Lung (tissue), 13 donors: ENCODE data around the gene COQ2. TPM values are rescaled to one million over a fixed set of nuclear protein-coding genes. Genes with fewer than 3 reads are reported as not detected.

Experiments
- ATAC-seq: fragments of 200-7000 bp; cut with Tn5 transposase; one replicate; pipeline ENCODE4 v1.9.1; 2020; ENCODE audit warnings: moderate number of reproducible peaks; ENCODE audit not compliant: insufficient read depth, low FRiP score
- DNase-seq, 3 donors: peaks; one replicate each; pipeline ENCODE4 v3.0.0-alpha.2; 2013 to 2017
- H3K27ac ChIP-seq, 2 donors: one replicate each; pipeline ENCODE4 v1.5.1; 2013; ENCODE audit warnings: mild to moderate bottlenecking in 2 of 2, moderate library complexity in 2 of 2, control low read depth in 1 of 2, inconsistent platforms in 1 of 2, low read depth in 1 of 2, low read length in 1 of 2
- H3K27me3 ChIP-seq, 3 donors: one replicate each; pipeline ENCODE4 v1.5.1; 2013; ENCODE audit warnings: low read length in 2 of 3; ENCODE audit not compliant: control insufficient read depth in 3 of 3, insufficient read depth in 3 of 3
- H3K36me3 ChIP-seq, 4 donors: one replicate each; pipeline ENCODE4 v1.5.1; 2013; ENCODE audit warnings: low read length in 4 of 4, mild to moderate bottlenecking in 1 of 4, moderate library complexity in 1 of 4; ENCODE audit not compliant: control insufficient read depth in 4 of 4, insufficient read depth in 4 of 4
- H3K4me1 ChIP-seq, 5 donors: one replicate each; pipeline ENCODE4 v1.5.1; 2013; ENCODE audit warnings: low read length in 5 of 5, mild to moderate bottlenecking in 2 of 5, moderate library complexity in 1 of 5; ENCODE audit not compliant: control insufficient read depth in 5 of 5, insufficient read depth in 5 of 5
- H3K4me3 ChIP-seq: one replicate; pipeline ENCODE4 v1.5.1; 2013; ENCODE audit warnings: mild to moderate bottlenecking, control low read depth, moderate library complexity
- H3K9ac ChIP-seq, 2 donors: one replicate each; pipeline ENCODE4 v1.5.1; 2013; ENCODE audit warnings: low read length in 2 of 2, control low read depth in 1 of 2; ENCODE audit not compliant: insufficient read depth in 1 of 2
- H3K9me3 ChIP-seq, 4 donors: one replicate each; pipeline ENCODE4 v1.5.1; 2013; ENCODE audit warnings: low read length in 3 of 4, mild to moderate bottlenecking in 1 of 4, moderate library complexity in 1 of 4; ENCODE audit not compliant: control insufficient read depth in 4 of 4, insufficient read depth in 3 of 4
- polyA plus RNA-seq, 2 donors: library from polyadenylated mRNA; stranded (reverse); fragments of 200-250 nt; gene quantifications; one replicate each; pipeline ENCODE4 v1.2.1, GENCODE V29; 2013
- small RNA-seq: library from RNA; depleted of rRNA; stranded (forward); fragments of <200 nt; gene quantifications from one replicate; pipeline ENCODE3, GENCODE V24; 2014; ENCODE audit warnings: low replicate concordance
- total RNA-seq, 2 donors: library from RNA; depleted of rRNA in 1 of 2; stranded (reverse); fragments of >200 nt in 1 of 2; gene quantifications; one replicate each; pipeline ENCODE4 v1.2.1, GENCODE V29; 2014 to 2021
- TF ChIP-seq, protein P1 (sequence below): IDR thresholded peaks from 2 replicates; pipeline ENCODE4 v1.5.1; 2012; ENCODE audit warnings: mild to moderate bottlenecking; ENCODE audit errors: control extremely low read depth, extremely low read depth
- donor health status: control.
- donor health status: control.
- donor health status: Bipolar disorder and iron deficiency.
- donor health status: healthy.
- donor health status: DM: yes; HTN: yes; CAD: no.

Gene COQ2
- total and polyA plus RNA-seq, 4 donors = 7.5 to 15.1 (median 9.6) TPM

DNA sequence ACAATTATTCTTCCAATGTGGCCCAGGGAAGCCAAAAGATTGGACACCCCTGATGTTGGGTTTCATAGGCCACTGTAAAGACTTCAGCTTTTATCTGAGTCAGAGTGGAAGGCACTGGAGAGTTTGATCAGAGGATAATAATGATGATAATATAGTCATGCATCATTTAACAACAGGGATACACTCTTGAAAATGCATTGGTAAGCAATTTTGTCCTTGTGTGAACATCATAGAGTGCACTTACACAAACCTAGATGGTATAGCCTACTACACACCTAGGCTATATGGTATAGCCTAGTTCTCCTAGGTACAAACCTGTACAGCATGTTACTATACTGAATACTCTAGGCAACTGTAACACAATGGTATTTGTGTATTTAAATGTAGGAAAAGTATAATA, 70.5 kb downstream of the COQ2 start:
- TF ChIP-seq, protein P1, sequence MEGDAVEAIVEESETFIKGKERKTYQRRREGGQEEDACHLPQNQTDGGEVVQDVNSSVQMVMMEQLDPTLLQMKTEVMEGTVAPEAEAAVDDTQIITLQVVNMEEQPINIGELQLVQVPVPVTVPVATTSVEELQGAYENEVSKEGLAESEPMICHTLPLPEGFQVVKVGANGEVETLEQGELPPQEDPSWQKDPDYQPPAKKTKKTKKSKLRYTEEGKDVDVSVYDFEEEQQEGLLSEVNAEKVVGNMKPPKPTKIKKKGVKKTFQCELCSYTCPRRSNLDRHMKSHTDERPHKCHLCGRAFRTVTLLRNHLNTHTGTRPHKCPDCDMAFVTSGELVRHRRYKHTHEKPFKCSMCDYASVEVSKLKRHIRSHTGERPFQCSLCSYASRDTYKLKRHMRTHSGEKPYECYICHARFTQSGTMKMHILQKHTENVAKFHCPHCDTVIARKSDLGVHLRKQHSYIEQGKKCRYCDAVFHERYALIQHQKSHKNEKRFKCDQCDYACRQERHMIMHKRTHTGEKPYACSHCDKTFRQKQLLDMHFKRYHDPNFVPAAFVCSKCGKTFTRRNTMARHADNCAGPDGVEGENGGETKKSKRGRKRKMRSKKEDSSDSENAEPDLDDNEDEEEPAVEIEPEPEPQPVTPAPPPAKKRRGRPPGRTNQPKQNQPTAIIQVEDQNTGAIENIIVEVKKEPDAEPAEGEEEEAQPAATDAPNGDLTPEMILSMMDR = no peak
- H3K9ac ChIP-seq = no peak overlapping the region
- no peak for DNase-seq

More for the DNA sequence above, 70.5 kb downstream of the COQ2 start:
- no peak overlapping the region for H3K27ac ChIP-seq
- ATAC-seq = no peak
- no peaks in the 10 kb centered on the region for H3K4me1 ChIP-seq
- H3K36me3 ChIP-seq = no peaks in the 10 kb centered on the region
- H3K27me3 ChIP-seq = no peaks in the 10 kb centered on the region
- peaks cover 0 to 2% (median 0%) of the 10 kb centered on the region in 4 donors for H3K9me3 ChIP-seq
- no peak overlapping the region for H3K4me3 ChIP-seq

Small RNAs within 50 kb of the gene (small RNA-seq; reads per million reads assigned to genes)
- gene AC114781.3 = not detected

Other genes starting within 250 kb of the COQ2 start
- 10 to 100 TPM; 26.3 to 55.3 TPM for gene COPS4, start 249.6 kb downstream of the COQ2 start, total RNA-seq
- gene COPS4, start 249.6 kb downstream of the COQ2 start, polyA plus RNA-seq = 10 to 100 TPM; 15.3 to 28.1 TPM
- gene PLAC8, start 170.1 kb downstream of the COQ2 start, total RNA-seq = 10 to 100 TPM; 70.5 to 72.4 TPM
- 100 to 1,000 TPM in 1 of 2 donors, 10 to 100 TPM in 1; 53.8 to 115 TPM for gene PLAC8, start 170.1 kb downstream of the COQ2 start, polyA plus RNA-seq
- 1 to 10 TPM; 3.3 to 8.3 TPM for gene HPSE, start 50.0 kb upstream of the COQ2 start, total RNA-seq
- 1 to 10 TPM; 1.9 to 7.7 TPM for gene HPSE, start 50.0 kb upstream of the COQ2 start, polyA plus RNA-seq
- 10 to 100 TPM; 17.6 to 22.0 TPM for gene HELQ, start 171.0 kb upstream of the COQ2 start, total RNA-seq
- gene HELQ, start 171.0 kb upstream of the COQ2 start, polyA plus RNA-seq = 1 to 10 TPM; 5.2 to 8.1 TPM
- 10 to 100 TPM; 21.2 to 43.1 TPM for gene MRPS18C, start 171.3 kb upstream of the COQ2 start, total RNA-seq
- 10 to 100 TPM; 35.4 to 47.4 TPM for gene MRPS18C, start 171.3 kb upstream of the COQ2 start, polyA plus RNA-seq
- gene ABRAXAS1, start 200.3 kb upstream of the COQ2 start, total RNA-seq = 10 to 100 TPM in 1 of 2 donors, 1 to 10 TPM in 1; 9.4 to 23.4 TPM
- 1 to 10 TPM; 4.3 to 5.0 TPM for gene ABRAXAS1, start 200.3 kb upstream of the COQ2 start, polyA plus RNA-seq